GM21515 (cell line): Measurements from ENCODE around the gene TRIM2.
"Not testable (repeated sequence)": the region's sequence is repeated elsewhere in the genome, so short reads cannot be mapped to it uniquely, and the experiment has no call there.

ENCODE experiments used
- ATAC-seq: cut with Tn5 transposase; IDR thresholded peaks from one replicate; pipeline ENCODE4 v1.9.1; 2021; ENCODE audit not compliant: unreplicated experiment

TRIM2 gene

DNA sequence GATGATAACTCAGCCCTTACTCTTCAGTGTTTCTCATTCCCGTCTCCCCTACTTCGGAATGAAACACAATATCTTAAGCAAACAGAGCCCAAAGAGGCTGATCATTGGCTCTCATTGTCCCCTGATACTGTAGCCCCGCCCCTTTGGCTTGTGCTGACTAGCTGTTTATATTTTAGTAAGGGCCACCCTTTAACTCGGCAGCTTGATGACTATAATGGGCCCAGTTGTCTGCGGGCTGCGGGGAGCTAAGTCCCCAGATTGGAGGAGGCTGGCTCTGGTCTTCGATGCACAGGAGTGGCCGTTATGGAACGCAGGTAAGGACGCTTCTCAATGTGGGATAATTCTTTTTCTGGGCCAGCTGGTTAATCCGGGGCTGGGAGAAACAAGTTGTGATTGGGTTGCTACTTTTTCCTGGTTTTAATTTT is at the start of gene TRIM2:
TRIM2 (plus strand) TSS at position 197 of the 425 bp plus-strand sequence; CDS start at position 285, 88 bp downstream.
- no peak for ATAC-seq

DNA sequence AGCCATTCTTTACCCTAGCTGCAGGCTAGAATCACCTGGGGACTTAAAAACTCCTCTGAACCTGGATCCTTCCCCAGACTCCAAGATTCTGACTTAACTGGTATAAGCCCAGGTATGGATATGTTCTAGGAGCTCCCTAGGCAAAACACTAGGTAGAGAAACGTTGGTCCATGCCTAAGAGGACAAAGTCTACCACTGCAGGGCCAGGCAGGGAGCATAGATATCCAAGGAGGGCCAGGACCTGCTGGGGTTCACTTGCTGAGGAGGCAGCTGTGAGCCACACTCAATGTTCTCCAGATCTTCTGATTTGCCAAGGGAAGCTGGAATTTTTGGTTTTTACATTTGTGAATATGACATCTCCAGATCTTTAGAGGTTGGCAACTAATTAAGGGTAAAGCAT is 48.6 kb upstream of the TRIM2 start:
- no peak for ATAC-seq

DNA sequence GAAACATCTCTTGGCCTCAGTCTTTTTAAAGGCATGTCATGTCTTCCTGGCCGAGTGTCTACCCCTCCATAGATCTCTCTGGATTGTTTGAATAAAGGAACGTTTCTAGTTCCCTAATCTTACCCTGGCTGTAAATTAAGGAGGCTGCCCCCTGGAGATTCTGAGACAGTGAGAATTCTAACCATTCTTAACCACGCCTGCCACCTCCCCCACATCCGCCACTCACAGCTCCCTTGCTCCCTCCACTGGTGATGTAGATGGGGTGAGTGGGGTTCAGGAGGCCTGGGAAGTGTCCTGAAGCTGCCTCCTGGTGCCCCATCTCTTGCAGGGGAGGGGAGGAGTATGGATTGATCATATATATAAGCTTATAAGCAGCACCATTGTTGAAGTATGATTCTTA is 48.0 kb upstream of the TRIM2 start:
- no peak for ATAC-seq

DNA sequence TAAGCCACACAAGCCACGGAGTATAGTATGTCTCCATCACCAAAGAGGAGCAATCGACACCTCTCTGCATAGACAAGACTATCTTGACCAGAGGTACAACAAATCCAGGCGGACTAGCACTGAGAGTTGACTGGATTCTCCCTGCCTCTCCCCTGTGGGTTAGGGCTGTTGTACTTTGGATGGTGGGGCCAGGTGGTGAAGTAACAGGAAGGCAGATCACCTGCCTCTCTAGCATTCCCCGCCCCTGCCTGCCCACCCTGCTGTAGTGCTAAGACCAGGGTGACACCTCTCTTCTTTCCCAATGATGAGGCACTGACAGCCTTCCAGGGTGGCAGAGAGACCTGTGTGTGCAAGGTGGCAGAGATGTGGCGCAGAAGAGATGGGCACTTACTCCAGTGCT is 47.5 kb upstream of the TRIM2 start:
- ATAC-seq, result no peak

DNA sequence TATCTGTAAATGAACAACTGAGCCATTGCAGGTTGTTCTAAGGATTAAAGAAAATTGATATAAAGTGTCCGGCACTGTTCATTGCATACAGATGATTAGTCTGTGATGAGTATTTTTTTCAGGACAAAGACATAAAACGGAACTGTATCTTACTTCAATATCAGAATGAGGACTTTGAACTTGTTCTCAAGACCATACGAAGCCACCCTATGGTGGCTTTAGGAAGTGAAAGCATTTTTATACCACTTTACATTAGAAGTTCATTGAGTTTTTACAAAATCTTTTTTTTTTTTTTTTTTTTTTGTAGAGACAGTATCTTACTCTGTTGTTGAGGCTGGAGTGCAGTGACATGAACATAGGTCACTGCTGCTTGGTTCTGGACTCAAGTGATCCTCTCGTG is 45.2 kb upstream of the TRIM2 start:
- ATAC-seq, result no peak

DNA sequence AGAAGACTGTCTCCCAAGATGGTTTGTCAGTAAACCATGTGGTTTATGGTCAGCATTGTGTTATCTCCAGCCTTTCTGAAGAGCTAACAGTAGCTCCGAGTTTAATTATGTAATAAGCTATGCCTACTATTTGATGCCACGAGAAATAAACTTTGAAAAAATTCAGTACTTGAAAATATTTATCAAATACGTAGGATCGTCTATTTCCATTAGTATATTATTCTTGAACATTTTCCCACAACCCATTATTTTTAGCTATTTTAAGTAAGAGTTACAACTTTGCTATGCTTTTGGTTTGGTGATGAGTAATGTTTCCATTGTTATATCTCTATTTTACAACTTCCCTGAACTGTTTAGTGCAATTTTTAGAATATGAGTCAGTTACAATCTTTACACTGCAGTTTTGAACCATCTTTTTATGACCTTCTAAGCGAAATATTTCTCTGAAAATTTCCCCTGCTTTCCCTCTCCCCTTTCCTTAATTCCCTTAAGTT is 44.5 kb upstream of the TRIM2 start:
- no peak for ATAC-seq

DNA sequence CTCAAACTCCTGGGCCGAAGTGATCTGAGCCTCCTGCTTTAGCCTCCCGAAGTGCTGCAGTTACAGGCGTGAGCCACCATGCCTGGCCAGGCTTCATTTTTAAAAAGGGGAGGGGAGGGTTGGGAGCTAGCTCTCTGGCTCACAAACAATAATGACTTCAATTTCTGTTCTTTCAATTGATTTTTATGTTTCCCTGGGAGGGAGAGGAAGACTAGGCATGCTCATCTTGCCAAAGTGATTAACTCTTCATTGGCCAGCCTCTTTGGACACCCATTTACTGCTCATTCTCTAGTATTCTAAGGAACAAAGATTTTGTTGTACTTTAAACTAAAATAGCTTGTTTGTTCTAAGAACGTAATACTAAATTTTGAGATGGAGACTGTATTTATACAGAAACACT is 43.4 kb upstream of the TRIM2 start:
- no peak for ATAC-seq

DNA sequence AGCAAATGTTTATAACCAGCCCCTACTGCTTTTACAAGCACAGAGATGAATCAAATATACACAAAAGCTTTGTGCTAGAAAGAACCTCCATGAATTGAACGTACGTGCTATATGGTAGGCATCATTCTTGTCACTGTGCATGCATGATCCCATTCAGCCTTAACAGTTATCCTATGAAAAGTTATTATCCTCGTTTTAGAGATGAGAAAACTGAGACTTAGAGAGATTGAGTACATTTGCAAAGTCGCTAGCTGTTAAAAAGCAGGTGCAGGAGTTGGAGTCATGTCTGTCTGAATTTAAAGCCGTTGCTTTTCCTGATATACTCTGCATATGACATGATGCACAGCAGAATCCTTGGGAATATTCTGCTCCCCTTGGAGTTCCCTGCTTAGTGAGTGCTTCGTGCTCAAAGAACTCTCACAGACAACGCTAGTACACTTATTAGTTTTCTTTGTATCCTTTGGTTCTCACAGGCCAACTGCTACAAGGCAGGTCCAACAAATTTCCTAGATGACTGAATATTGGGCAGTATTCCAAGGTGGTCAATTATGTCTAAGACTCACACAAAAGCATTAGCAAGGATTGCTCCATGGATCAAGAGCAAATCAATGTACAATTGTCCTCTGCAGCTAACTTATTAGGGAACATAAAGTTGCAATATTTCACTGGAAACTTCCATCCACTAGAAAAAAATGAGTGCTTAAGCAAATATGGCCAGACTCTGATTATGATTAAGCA is 42.8 kb upstream of the TRIM2 start:
- ATAC-seq, result no peak

DNA sequence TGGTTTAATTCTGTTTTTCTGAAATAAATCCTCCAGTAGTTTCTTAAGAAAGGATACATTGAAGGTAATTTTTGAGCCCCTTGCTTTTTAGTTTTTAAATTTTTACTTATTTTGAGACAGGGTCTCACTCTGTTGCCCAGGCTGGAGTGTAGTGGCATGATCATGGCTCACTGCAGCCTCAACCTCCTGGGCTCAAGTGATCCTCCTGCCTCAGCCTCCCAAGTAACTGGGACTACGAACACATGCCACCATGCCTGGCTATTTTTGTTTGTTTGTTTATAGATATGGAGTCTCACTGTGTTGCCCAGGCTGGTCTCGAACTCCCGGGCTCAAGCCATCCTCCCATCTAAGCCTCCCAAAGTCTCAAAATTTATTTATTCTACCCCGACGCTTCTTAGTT is 39.0 kb upstream of the TRIM2 start:
- not testable (repeated sequence) for ATAC-seq

DNA sequence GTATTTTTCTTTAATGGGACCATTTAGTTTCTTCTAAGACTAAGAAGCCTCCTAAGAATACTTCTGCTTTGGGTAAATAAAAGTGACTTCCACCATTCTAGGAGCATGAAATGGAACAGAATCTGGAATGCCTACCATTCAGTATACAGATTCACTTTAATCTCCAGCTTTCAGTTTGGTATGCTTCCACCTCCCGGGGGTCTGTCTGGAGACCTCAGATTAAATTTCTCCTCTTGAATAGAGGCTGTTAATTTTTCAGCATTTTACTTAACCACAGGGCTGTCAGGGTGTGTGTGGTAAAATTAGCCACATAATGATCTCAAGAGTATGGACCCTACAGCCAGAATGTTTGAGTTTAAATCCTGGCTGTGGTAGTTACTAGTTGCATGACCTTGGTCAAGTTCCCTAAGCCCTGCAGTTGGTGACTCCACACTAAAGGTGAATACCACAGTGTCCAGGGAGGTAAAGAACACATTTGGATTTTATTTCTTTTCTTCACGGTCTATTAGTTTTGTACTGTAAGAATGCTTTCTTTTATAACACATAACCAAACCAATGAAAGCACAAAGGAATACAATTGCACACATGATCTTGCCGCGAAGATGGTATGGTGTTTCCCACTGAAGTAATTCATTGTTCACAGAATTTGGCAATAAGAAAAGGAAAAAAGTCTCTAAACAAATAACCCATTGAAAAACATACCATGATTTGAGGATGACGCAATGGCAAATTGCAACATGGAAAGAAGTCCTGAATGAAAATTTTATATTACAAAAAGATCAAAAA is 37.3 kb upstream of the TRIM2 start:
- ATAC-seq, result no peak

DNA sequence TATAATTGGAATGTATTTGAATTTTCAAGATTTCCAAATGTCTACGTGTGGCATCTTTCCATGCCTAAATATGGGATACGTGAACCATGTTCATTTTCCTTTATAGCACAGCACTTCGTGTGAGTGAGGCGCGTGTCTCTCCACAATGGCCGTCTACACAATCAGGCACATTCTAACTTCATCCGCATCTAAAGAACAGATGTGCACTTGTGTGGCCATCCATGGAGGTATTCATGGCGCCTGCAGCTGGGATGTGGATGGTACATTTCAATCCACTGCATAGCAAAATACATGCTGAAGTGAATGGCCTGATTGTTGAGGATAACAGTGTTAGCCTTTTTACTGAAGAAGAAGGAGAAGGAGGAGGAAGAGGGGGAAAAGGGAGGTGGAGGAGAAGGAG is 34.5 kb upstream of the TRIM2 start:
- no peak for ATAC-seq

DNA sequence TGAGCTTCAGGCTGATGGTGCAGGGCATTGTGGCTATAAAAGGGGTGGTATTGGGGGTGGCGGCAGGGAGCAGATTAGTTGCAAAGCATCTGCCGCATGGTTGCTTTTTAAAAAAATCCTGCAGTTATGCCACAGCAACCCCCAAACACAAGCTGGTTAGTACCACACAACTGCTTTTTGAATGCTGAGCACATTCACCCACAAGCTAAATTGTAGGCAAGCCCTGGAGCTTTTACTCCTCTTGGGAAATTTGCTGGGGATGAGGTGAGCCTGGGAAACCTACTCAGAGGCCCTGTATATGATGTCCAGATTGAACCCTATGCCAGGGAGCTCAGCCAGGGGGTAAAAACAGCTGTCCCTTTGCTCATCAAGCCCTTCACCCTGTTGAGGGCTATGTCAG is 33.8 kb upstream of the TRIM2 start:
- no peak for ATAC-seq

DNA sequence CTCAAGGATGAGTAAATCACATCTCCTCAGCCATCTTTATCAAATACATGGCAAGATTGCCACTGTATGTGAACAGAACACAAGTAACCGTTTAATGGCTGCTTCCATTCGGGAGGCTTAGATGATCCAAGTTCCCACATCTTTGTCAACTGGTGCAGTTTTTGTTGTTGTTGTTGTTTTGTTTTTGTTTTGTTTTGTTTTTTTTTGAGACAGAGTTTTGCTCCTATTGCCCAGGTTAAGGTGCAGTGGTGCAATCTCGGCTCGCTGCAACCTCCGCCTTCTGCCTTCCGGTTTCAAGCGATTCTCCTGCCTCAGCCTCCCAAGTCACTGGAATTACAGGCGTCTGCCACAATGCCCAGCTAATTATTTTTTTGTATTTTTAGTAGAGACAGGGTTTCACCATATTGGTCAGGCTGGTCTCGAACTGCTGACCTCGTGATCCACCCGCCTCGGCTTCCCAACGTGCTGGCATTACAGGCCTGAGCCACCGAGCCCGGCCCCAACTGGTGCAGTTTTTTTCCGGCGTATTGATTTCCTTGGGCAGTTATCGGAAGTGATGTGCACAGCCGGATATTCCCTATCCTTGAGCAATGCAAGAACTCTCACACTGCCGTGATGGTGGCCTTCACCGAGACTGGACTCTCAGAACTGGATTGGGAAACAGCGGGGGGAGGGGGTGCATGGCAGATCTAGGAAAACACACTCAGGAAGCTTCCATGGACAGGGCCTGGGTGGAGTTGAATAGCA is 29.2 kb upstream of the TRIM2 start:
- no peak for ATAC-seq

DNA sequence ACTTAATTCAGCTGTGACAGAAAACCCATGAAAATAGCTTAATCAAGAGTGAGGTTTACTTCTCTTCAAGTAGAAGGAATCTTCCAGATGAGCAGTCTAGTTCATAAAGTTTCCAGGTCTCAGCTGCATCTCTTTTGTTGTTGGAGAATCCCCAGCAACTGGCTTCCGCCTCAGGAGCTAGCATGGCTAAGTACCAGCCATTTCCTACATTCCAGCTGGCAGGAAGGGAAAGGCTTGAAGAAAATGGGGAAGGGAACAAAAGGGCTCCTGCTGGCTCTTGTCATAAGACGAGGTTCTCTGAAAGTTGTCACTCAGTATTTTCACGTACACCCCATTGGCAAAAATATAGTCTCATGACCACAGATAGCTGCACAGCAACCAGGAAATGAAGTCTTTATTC is 27.3 kb upstream of the TRIM2 start:
- no peak for ATAC-seq

DNA sequence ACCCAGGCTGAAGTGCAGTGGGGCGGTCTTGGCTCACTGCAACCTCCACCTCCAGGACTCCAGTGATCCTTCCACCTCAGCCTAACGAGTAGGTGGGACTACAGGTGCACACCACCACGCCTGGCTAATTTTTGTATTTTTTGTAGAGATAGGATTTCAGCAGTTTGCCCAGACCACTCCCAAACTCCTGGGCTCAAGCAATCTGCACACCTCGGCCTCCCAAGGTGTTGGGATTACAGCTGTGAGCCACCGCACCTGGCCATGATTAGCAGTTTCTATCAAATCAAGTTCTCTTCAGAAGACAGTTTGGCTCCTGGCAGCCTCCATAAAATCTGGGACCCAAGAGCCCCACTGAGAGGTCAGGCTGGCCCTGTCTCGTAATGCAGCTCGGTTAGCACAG is 26.4 kb upstream of the TRIM2 start:
- no peak for ATAC-seq

DNA sequence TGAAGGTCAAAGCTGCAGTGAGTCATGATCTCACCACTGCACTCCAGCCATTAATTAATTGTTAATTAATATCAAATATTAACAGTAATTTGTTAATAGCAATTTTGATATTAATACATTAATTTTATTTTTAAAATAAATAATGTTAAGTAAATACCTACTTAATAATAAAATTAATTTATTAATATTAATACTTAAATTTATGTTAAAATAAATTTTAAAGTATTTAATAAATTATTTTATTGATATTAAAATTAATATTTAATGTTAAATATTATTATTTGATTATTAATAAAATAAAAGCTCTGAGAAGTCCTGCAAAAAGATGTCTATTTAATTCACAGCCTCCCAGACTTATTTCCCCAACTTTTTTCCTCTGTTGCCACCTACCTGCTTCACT is 25.1 kb upstream of the TRIM2 start:
- ATAC-seq, result no peak

DNA sequence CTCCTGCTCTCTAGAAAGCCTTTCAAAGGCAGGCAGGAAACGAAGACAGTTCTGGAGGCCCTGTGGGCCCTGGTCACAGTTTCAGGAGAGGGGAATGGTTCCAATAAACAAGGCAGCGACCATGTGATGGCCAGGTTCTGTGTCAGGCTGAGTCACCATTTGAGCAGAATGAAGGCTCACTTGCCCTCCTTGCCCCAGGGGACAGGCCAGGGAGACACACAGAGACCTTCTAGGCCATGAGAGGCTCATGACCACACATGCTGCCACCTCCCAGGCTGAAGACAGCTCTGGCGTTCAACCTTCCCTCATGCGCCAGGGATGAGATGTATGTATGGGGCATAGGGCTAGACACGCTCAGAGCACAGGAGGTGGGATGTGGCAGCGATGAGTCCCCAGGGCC is 22.9 kb upstream of the TRIM2 start:
- no peak for ATAC-seq

DNA sequence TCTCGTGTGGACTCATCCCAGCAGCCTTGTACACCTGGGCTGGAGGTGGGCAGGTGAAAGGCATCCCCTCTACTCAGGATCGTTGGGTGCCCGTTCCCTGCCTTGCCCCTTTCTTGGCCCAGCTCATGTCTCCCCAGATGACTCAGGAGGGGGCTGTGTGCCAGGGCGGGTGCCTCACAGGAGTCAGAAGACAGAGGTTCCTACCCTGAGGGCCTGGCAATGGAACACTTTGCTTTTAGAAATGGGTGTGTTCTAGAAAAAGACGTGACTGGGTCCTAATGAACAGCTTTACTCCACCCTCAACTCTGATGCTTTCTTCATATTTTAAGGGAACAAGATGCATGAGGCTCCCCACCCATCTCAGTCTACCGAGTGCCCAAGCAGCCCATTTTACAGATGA is 22.5 kb upstream of the TRIM2 start:
- ATAC-seq, result no peak

DNA sequence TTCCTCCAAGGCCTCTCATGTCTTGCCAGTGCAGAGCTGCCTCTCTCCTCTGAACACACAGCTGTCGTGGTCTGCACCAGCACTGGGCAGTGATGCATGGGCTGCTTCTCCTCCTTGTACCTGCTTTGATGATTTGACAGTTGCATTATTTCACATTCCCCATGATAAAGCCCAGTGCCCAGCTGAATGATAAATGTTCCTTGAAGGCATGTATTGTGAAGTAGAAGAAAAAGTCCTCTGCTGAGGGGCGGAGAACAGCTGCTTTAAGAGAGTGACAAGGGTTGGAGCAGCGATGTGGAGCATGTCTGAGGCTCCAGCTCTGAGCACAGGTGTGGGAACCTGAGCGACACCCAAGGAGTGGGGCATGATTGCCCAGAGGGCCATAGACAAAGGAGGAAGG is 21.1 kb upstream of the TRIM2 start:
- ATAC-seq, result no peak

DNA sequence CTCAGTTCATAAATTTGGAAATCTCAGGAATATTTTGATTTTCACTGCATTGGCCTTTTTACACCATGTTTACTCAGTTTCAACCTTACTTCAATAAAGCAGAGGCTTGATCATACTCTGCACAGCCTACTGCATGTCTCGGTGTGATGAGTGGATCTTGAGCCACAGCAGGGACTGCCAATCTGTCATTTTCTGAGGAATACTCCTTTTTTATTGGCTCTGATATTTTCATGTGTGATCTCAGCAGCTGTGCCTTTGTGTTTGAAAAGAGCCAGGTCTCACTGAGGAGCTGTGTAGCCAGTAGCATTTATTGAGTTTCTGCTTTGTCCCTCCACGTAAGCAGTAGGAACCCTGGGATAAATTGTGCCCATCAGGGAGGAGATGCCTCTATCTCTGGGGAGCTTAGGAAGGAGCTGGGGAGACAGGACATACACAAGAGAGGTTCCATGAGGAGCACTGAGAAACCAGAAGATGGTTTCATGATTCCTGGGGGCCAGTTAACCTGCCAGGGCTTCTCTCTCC is 18.9 kb upstream of the TRIM2 start:
- no peak for ATAC-seq

DNA sequence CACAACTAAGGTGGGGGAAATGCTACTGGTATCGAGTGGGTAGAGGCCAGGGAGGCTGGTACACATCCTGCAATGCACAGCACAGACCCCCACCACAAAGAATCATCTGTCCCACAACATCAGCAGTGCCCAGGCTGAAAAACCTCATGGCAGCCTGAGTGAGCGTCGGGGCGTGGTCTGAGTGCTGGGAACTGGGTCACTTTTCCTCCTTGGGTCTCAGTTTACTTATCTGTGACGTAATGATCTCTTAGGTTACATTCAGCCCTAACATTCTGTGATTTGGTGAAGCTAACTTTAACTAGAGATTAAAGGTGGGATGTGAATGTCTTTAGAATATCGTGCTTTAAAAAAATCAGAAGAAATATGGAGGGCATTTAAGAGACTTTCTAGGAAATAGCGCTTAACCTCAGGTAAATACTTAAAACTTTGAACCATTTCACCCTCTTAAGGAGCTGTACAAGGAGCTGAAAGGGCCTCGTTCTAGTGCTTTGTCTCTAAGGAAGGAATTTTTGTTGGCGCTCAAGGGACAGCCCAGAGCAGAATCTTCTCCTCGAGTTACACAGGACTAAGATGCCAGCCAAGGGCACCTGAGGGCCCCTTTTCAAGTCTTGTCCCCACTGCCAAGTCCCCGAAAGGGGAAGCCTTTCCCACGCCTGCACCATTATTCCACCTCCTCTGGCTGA is 18.1 kb upstream of the TRIM2 start:
- ATAC-seq, result no peak
